Measurements from ENCODE around the gene ITPR2. TPM values are rescaled to one million over a fixed set of nuclear protein-coding genes. Genes with fewer than 3 reads are reported as not detected.

ITPR2 gene
- total RNA-seq, 1 experiment from 2014 or later = 41.6 TPM

- ChIA-PET CTCF (interaction anchor here (1.0 to 3.4 kb wide), 13 partner anchors 9 to 715 kb away, joined by 3 to 33 read pairs (median 7); partner anchors contain the start of genes MED21 and TM7SF3), POLR2A (interaction anchor here (0.6 to 1.9 kb wide), 9 partner anchors 9 to 1959 kb away, joined by 3 to 12 read pairs (median 5); partner anchors contain the start of genes MED21 and MRPS35)
- no peaks in the 10 kb centered on the region for H3K27me3 Mint-ChIP-seq (ENCODE audit: insufficient read depth, unreplicated experiment)
- Histone ChIP-seq H3K4me1 (0 out of 2 replicates have a peak, but pooled peaks cover 8% of the 10 kb centered on the region), H3K9me3 (peaks cover 2% of the 10 kb centered on the region; the same call in 1 of the 2 replicates), H3K36me3 (ENCODE audit: control insufficient read depth, insufficient read depth, low read length) (no peaks in the 10 kb centered on the region), H3K27me3 (replicated peaks; ENCODE audit: control insufficient read depth, insufficient read depth, low read length) (no peaks in the 10 kb centered on the region), H3K4me3 (ENCODE audit: low read depth, low read length) (peak overlapping the region; percentile 97)
- TF ChIP-seq CTCF (IDR thresholded peaks at IDR 0.05; ENCODE audit: insufficient read depth in 1 of 2, low read depth in 1 of 2, low read length in 1 of 2, severe bottlenecking in 1 of 2, unreplicated experiment in 1 of 2) = no peak
- intact Hi-C loops (cut with micrococcal nuclease; ENCODE audit: unreplicated experiment) = loop anchor here (1.0 to 10.0 kb wide), 6 partner anchors 11 to 719 kb away; partner anchors contain the start of gene TM7SF3
- BruUV-seq (replicated peaks) = TSS peak; percentile 73
- DNase-seq = peak; percentile 74 to 75
- peaks cover 12% of the 10 kb centered on the region for H3K36me3 Mint-ChIP-seq (ENCODE audit: insufficient read depth, unreplicated experiment)
- peak overlapping the region; percentile 87 for H3K4me3 Mint-ChIP-seq (ENCODE audit: unreplicated experiment)
- peaks cover 16% of the 10 kb centered on the region for H3K4me1 Mint-ChIP-seq (ENCODE audit: low read depth, unreplicated experiment)
- peak overlapping the region; percentile 86 for H3K27ac Mint-ChIP-seq (ENCODE audit: unreplicated experiment)
- peaks cover 12% of the 10 kb centered on the region for H3K9me3 Mint-ChIP-seq (ENCODE audit: unreplicated experiment)
Measured at GRCh38 chr12:26833743-26834490, 923 bp upstream of the ITPR2 start.

DNA sequence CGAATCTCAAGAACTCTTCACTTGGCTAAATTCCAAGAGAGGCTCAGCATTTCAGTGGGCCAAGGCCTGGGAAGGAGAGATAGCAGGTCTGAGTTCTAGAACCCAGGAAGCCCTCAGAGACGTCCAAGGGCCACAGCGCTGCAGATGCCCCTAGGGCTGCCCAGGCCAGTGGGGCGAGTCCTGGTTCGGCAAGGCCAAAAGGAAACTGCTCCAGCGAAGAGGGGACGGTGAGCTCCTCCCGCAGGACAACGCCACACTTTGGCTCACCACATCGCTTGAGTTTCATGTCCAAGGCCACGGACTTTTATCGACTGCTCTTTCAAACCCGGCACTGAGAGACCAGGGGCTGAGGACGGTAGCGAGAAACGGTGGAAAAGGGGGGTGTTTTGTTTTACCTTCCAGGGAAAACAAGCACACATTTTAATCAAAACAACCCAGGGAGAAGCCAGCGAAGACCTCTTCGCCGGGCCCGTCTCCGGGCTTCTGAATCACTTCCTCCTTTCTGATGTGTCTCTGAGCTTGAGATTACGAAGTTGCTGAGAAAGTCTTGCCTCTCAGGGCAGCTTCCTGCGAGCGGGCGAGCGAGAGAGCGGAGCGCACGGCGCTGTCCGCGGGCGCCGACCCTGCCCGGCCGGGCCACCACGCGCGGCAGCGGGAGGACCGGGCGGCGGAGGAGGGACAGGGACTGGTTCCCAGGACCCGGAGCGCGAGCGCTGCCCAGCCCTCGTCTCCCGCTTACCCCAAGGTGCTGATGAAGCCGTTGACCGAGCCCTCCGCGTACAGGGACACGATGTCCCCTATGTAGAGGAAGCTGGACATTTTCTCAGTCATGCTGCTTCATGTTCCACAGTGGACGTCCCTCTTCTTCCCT, 808 bp downstream of the ITPR2 start:
- peaks cover 12% of the 10 kb centered on the region for H3K36me3 Mint-ChIP-seq (ENCODE audit: insufficient read depth, unreplicated experiment)
- H3K4me3 Mint-ChIP-seq (ENCODE audit: unreplicated experiment) = peak overlapping the region; percentile 87
- no peak for TF ChIP-seq CTCF (IDR thresholded peaks at IDR 0.05; ENCODE audit: insufficient read depth in 1 of 2, low read depth in 1 of 2, low read length in 1 of 2, severe bottlenecking in 1 of 2, unreplicated experiment in 1 of 2)
- Histone ChIP-seq H3K4me1 (0 out of 2 replicates have a peak, but pooled peaks cover 8% of the 10 kb centered on the region), H3K4me3 (ENCODE audit: low read depth, low read length) (peak overlapping the region; percentile 97), H3K36me3 (ENCODE audit: control insufficient read depth, insufficient read depth, low read length) (no peaks in the 10 kb centered on the region), H3K9me3 (no peaks in the 10 kb centered on the region), H3K27me3 (replicated peaks; ENCODE audit: control insufficient read depth, insufficient read depth, low read length) (no peaks in the 10 kb centered on the region)
- no peaks in the 10 kb centered on the region for H3K9me3 Mint-ChIP-seq (ENCODE audit: unreplicated experiment)
- ChIA-PET POLR2A (interaction anchor here (0.6 to 1.3 kb wide), 4 partner anchors 84 to 878 kb away, joined by 3 to 5 read pairs (median 4); partner anchors contain the start of genes MED21 and MRPS35), CTCF (interaction anchor here (0.7 to 3.4 kb wide), 12 partner anchors 11 to 474 kb away, joined by 3 to 33 read pairs (median 8); partner anchors contain the start of genes MED21 and TM7SF3)
- no TSS peak for BruUV-seq (replicated peaks)
- peak; percentile 74 for DNase-seq
- peak overlapping the region; percentile 86 for H3K27ac Mint-ChIP-seq (ENCODE audit: unreplicated experiment)
- no peaks in the 10 kb centered on the region for H3K27me3 Mint-ChIP-seq (ENCODE audit: insufficient read depth, unreplicated experiment)
- peaks cover 16% of the 10 kb centered on the region for H3K4me1 Mint-ChIP-seq (ENCODE audit: low read depth, unreplicated experiment)
- intact Hi-C loops (cut with micrococcal nuclease; ENCODE audit: unreplicated experiment) = loop anchor here (2.0 to 10.0 kb wide), 4 partner anchors 23 to 717 kb away; partner anchors contain the start of gene TM7SF3

Measured in Caco-2 (cell line).